Measurements from ENCODE around the gene OLIG2. TPM values are rescaled to one million over a fixed set of nuclear protein-coding genes. Genes with fewer than 3 reads are reported as not detected.

OLIG2 gene
- total RNA-seq, 1 donor from 2014 or later, result not detected

- no peak for DNase-seq (ENCODE audit: low read depth)
Observed at GRCh38 chr21:33063907-33064622, 38.3 kb downstream of the OLIG2 start.

- DNase-seq (ENCODE audit: low read depth), result no peak
Observed at GRCh38 chr21:33064623-33065390, 39.1 kb downstream of the OLIG2 start.

DNA sequence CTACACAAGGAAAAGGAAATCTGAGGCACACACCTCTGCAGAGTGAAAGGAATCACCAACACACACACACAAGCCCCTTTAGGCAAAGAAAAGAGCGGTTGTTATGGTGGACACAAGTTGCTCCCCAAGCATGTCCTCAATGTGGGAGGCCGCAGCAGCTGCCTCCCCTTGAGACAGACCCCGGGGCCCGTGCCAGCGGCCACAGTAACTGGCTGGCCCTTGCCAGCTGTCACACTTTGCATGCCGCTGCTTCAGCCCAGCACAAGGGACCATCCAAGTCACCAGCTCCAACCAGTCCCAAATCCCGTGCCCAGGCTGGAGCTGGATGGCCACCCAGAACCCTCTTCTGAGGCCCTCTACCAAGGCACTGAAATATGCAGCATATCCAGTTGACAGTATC, 41.3 kb downstream of the OLIG2 start:
- peak; percentile 88 for DNase-seq (ENCODE audit: low read depth)

DNA sequence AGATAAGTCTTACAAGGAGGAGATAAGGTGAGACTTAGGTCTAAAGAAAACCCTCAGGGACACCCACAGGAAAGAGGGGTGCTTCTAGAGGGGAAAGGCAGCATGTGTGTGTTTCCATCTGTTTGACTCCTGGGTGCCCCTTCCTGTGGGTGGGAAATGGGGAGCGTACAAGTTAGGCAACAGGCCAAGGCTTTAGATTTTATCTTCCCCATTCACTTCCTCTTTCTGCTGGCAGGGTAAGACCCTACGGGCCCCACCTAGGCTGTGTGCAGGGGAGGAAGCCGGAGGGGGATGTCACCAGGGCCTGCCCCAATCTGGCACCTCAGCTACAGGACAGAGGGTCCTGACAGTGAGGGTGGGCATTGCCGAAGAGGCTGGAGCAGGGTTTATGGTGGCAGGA, 41.7 kb downstream of the OLIG2 start:
- no peak for DNase-seq (ENCODE audit: low read depth)

DNA sequence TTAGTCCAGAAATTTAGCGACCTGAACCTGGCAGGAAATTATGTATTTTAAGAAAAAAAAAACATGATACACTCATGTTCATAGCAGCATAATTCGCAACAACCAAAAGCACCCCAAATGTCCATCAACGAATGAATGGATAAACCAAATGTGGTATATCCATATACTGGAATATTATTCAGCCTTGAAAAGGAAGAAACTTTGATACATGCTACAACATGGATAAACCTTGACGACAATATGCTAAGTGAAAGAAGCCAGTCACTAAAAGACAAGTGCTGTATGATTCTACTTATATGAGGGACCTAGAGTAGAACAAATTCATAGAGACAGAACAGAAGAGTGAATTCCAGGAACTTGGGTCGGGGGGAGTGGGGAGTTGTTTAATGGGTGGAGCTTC, 43.5 kb downstream of the OLIG2 start:
- DNase-seq (ENCODE audit: low read depth), result no peak

DNA sequence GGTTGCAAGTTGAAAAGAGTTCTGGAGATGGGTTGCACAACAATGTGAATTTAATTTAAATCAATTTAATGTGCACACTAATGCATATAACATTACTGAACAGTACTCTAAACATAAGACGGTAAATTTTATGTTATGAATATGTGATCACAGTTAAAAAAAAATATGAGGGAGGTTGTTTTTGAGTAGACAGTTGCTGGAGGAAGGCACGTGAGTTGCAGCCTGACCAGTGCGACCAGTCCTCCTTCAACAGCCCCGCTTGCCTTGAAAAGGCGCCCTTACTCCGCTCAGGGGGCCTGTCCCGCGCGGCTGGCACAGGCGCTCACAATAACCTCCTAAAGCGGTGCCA, 43.9 kb downstream of the OLIG2 start:
- no peak for DNase-seq (ENCODE audit: low read depth)

GRCh38 chr21:33069994-33070743, 44.4 kb downstream of the OLIG2 start, which contains the start of gene OLIG1:
Gene OLIG1, plus strand, starts transcription at chr21:33070141. Its CDS starts 106 bp downstream, at chr21:33070247.
- DNase-seq (ENCODE audit: low read depth), result peak; percentile 57

- DNase-seq (ENCODE audit: low read depth), result no peak
Observed at GRCh38 chr21:33070744-33070997, 44.9 kb downstream of the OLIG2 start.

GRCh38 chr21:33070998-33071769, 45.4 kb downstream of the OLIG2 start:
- DNase-seq (ENCODE audit: low read depth), result no peak

GRCh38 chr21:33071770-33072306, 46.1 kb downstream of the OLIG2 start:
- DNase-seq (ENCODE audit: low read depth), result no peak

- no peak for DNase-seq (ENCODE audit: low read depth)
Observed at GRCh38 chr21:33073636-33074035, 47.9 kb downstream of the OLIG2 start.

DNA sequence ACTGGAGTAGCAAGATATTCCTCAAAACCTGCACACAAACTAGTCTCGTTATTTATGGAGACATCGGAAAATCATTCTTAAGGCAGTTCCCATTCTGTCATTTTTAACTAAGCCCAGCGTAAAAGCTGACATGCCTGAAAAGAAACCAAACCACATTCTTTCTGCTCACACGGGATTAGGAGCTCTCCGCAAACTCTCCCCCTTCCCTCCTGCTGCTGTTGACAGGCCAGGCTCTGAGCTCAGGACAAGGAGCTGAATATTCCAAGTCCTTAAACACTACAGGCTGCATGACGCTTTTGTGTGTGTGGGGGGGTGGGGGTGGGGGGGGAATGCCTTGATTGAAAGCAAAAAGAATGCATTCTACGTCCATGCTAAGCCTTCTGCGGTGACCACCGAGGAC, 49.4 kb downstream of the OLIG2 start:
- no peak for DNase-seq (ENCODE audit: low read depth)

DNA sequence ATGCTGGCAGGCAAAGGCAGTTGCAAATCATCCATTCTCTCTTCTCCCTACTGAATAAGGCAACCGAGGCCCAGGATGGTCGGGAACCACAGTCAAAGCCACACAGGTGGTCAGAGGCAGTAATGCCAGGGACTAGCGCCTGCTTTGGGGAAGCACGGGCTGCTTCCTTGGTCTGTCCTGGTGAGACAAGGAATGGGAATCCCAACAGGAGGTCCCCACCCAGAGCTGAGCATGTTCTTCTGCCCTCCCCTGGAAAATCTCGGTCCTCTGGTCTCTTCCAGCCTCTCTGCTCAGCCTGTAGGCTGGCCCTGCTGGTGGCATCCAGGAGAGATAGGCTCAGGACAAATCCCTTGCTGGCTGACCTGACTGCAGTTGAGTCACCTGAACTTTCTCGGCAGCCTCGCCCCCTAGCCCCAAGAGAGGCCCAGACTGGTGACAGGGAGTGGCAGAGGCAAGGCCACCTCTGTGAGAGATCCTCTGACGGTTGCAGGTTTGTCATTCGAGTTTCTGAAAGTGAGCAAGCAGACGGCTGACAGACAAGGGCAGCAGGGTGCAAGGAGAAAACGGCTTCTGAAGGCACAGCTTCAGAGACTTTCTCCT, 50.0 kb downstream of the OLIG2 start:
- DNase-seq (ENCODE audit: low read depth), result no peak

DNA sequence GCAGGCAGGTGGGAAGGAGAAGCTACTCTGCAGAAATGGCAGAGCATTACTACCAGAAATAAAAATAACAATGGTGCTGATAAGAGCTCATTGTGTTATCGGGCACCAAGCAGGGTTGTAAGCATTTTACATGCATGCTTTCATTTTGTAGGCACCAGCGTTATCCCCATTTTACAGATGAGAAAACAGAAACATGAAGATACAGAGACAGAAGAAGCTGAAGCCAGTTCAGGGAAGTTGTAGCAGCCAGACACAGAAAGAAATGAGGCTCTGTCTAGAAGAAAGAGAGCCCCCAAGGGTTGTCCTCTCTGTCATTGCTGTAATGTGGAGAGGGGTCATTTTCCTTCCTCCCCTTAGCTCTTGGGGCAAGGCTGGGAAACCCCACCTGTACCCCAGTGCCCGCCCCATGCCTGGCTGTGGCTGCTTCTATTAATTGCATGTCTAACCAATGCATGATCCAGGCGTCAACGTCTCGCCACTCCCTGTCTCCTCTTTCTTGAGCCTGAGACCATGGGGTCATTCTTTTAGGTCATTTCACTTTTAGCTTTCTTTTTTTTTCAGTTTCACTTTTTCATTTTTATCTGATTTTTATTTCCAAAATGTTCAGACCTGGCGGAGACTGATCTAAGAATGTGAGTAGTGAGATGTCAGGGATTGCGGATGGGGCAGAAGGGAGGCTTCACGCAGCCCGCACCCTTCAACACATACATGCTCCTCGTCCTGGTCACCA, 51.0 kb downstream of the OLIG2 start:
- no peak for DNase-seq (ENCODE audit: low read depth)

Other genes starting within 250 kb of the OLIG2 start
- not detected in 2 replicates for gene OLIG1, start 44.2 kb downstream of the OLIG2 start, total RNA-seq
- 5.6 and 10.1 TPM in 2 replicates for gene IFNAR2, start 204.0 kb downstream of the OLIG2 start, total RNA-seq
- gene IL10RB, start 240.4 kb downstream of the OLIG2 start, total RNA-seq, result 32.8 and 34.9 TPM in 2 replicates

Data from myocyte (in vitro differentiated cells).